Measurements from ENCODE around the gene DNM1.
A peak's percentile ranks its signal among the peaks of the same experiment; 100 is the strongest.

The DNM1 gene

GRCh38 chr9:128206916-128207910 is 4.0 kb downstream of the DNM1 start:
- Histone ChIP-seq H3K4me1 (ENCODE audit: insufficient read depth, insufficient read length) (peaks cover 16% of the 10 kb centered on the region), H3K9me3 (ENCODE audit: insufficient read depth, low read length) (no peaks in the 10 kb centered on the region), H3K4me3 (ENCODE audit: insufficient read length, low read depth) (no peak overlapping the region), H3K27me3 (ENCODE audit: insufficient read depth, insufficient read length) (no peaks in the 10 kb centered on the region), H3K9ac (ENCODE audit: insufficient read length, low read depth) (no peak overlapping the region), H3K36me3 (ENCODE audit: insufficient read depth, insufficient read length, low read length) (peaks cover 28% of the 10 kb centered on the region)
- TF ChIP-seq SUZ12 (IDR thresholded peaks at IDR 0.05; ENCODE audit: extremely low read depth, insufficient read depth, insufficient read length) = no peak
- TF ChIP-seq YY1 (IDR thresholded peaks at IDR 0.05; ENCODE audit: insufficient read depth, insufficient read length) = no peak
- TF ChIP-seq ZNF274 (IDR thresholded peaks at IDR 0.05; ENCODE audit: low read depth, low read length) = no peak
- no peak for DNase-seq (ENCODE audit: low read depth, low spot score)

- H3K4me3 ChIP-seq (ENCODE audit: insufficient read length, low read depth) = no peak overlapping the region
- H3K4me1 ChIP-seq (ENCODE audit: insufficient read depth, insufficient read length) = peaks cover 12% of the 10 kb centered on the region
- peaks cover 28% of the 10 kb centered on the region for H3K36me3 ChIP-seq (ENCODE audit: insufficient read depth, insufficient read length, low read length)
- no peaks in the 10 kb centered on the region for H3K9me3 ChIP-seq (ENCODE audit: insufficient read depth, low read length)
- no peak overlapping the region for H3K9ac ChIP-seq (ENCODE audit: insufficient read length, low read depth)
- no peak for TF ChIP-seq ZNF274 (IDR thresholded peaks at IDR 0.05; ENCODE audit: low read depth, low read length)
- TF ChIP-seq SUZ12 (IDR thresholded peaks at IDR 0.05; ENCODE audit: extremely low read depth, insufficient read depth, insufficient read length) = no peak
- no peak for DNase-seq (ENCODE audit: low read depth, low spot score)
- no peaks in the 10 kb centered on the region for H3K27me3 ChIP-seq (ENCODE audit: insufficient read depth, insufficient read length)
Measured at GRCh38 chr9:128208386-128208785, 5.2 kb downstream of the DNM1 start.

GRCh38 chr9:128208946-128209669 is 5.9 kb downstream of the DNM1 start:
- H3K9ac ChIP-seq (ENCODE audit: insufficient read length, low read depth) = peak overlapping the region; percentile 18
- H3K4me3 ChIP-seq (ENCODE audit: insufficient read length, low read depth) = no peak overlapping the region
- no peaks in the 10 kb centered on the region for H3K27me3 ChIP-seq (ENCODE audit: insufficient read depth, insufficient read length)
- no peaks in the 10 kb centered on the region for H3K9me3 ChIP-seq (ENCODE audit: insufficient read depth, low read length)
- peaks cover 30% of the 10 kb centered on the region for H3K36me3 ChIP-seq (ENCODE audit: insufficient read depth, insufficient read length, low read length)
- DNase-seq (ENCODE audit: low read depth, low spot score) = no peak
- no peak for TF ChIP-seq YY1 (IDR thresholded peaks at IDR 0.05; ENCODE audit: insufficient read depth, insufficient read length)
- no peak for TF ChIP-seq SUZ12 (IDR thresholded peaks at IDR 0.05; ENCODE audit: extremely low read depth, insufficient read depth, insufficient read length)
- no peak for TF ChIP-seq ZNF274 (IDR thresholded peaks at IDR 0.05; ENCODE audit: low read depth, low read length)
- H3K4me1 ChIP-seq (ENCODE audit: insufficient read depth, insufficient read length) = peaks cover 15% of the 10 kb centered on the region

GRCh38 chr9:128211186-128211980 is 8.2 kb downstream of the DNM1 start:
- H3K9me3 ChIP-seq (ENCODE audit: insufficient read depth, low read length) = no peaks in the 10 kb centered on the region
- peaks cover 20% of the 10 kb centered on the region for H3K4me1 ChIP-seq (ENCODE audit: insufficient read depth, insufficient read length)
- TF ChIP-seq ZNF274 (IDR thresholded peaks at IDR 0.05; ENCODE audit: low read depth, low read length) = no peak
- no peak for TF ChIP-seq YY1 (IDR thresholded peaks at IDR 0.05; ENCODE audit: insufficient read depth, insufficient read length)
- no peak for TF ChIP-seq SUZ12 (IDR thresholded peaks at IDR 0.05; ENCODE audit: extremely low read depth, insufficient read depth, insufficient read length)
- peaks cover 24% of the 10 kb centered on the region for H3K36me3 ChIP-seq (ENCODE audit: insufficient read depth, insufficient read length, low read length)
- H3K4me3 ChIP-seq (ENCODE audit: insufficient read length, low read depth) = no peak overlapping the region
- no peak for DNase-seq (ENCODE audit: low read depth, low spot score)
- no peak overlapping the region for H3K9ac ChIP-seq (ENCODE audit: insufficient read length, low read depth)
- H3K27me3 ChIP-seq (ENCODE audit: insufficient read depth, insufficient read length) = no peaks in the 10 kb centered on the region

GRCh38 chr9:128211981-128212281 is 8.8 kb downstream of the DNM1 start:
- DNase-seq (ENCODE audit: low read depth, low spot score) = no peak
- H3K9ac ChIP-seq (ENCODE audit: insufficient read length, low read depth) = no peak overlapping the region
- peaks cover 20% of the 10 kb centered on the region for H3K4me1 ChIP-seq (ENCODE audit: insufficient read depth, insufficient read length)
- no peaks in the 10 kb centered on the region for H3K27me3 ChIP-seq (ENCODE audit: insufficient read depth, insufficient read length)
- TF ChIP-seq SUZ12 (IDR thresholded peaks at IDR 0.05; ENCODE audit: extremely low read depth, insufficient read depth, insufficient read length) (no peak), ZNF274 (IDR thresholded peaks at IDR 0.05; ENCODE audit: low read depth, low read length) (no peak), YY1 (IDR thresholded peaks at IDR 0.05; ENCODE audit: insufficient read depth, insufficient read length) (no peak)
- H3K9me3 ChIP-seq (ENCODE audit: insufficient read depth, low read length) = no peaks in the 10 kb centered on the region
- H3K4me3 ChIP-seq (ENCODE audit: insufficient read length, low read depth) = no peak overlapping the region
- H3K36me3 ChIP-seq (ENCODE audit: insufficient read depth, insufficient read length, low read length) = peaks cover 23% of the 10 kb centered on the region

GRCh38 chr9:128213746-128214497 is 10.7 kb downstream of the DNM1 start:
- H3K9me3 ChIP-seq (ENCODE audit: insufficient read depth, low read length) = no peaks in the 10 kb centered on the region
- H3K4me3 ChIP-seq (ENCODE audit: insufficient read length, low read depth) = no peak overlapping the region
- H3K36me3 ChIP-seq (ENCODE audit: insufficient read depth, insufficient read length, low read length) = peaks cover 27% of the 10 kb centered on the region
- DNase-seq (ENCODE audit: low read depth, low spot score) = no peak
- H3K9ac ChIP-seq (ENCODE audit: insufficient read length, low read depth) = no peak overlapping the region
- peaks cover 21% of the 10 kb centered on the region for H3K4me1 ChIP-seq (ENCODE audit: insufficient read depth, insufficient read length)
- TF ChIP-seq ZNF274 (IDR thresholded peaks at IDR 0.05; ENCODE audit: low read depth, low read length) = no peak
- no peak for TF ChIP-seq YY1 (IDR thresholded peaks at IDR 0.05; ENCODE audit: insufficient read depth, insufficient read length)
- no peak for TF ChIP-seq SUZ12 (IDR thresholded peaks at IDR 0.05; ENCODE audit: extremely low read depth, insufficient read depth, insufficient read length)
- no peaks in the 10 kb centered on the region for H3K27me3 ChIP-seq (ENCODE audit: insufficient read depth, insufficient read length)
